ENCODE measurements around the gene RGS13.

DNA sequence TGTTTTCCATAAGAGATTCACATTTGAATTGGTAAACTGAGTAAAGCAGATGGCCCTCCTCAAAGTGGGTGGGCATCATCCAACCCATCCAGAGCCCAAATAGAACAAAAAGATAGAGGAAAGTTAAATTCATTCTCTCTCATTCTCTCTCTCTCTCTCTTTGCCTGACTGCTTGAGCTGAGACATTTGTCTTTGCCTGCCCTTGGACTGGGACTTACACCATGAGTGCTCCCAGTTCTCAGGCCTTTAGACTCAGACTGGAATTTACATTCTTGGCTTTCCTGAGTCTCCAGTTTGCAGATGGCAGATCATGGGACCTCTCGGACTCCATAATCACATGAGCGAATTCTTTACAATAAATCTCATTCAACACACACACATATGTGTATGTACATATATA, 69.6 kb downstream of the RGS13 start:
- TF ChIP-seq, protein P1, sequence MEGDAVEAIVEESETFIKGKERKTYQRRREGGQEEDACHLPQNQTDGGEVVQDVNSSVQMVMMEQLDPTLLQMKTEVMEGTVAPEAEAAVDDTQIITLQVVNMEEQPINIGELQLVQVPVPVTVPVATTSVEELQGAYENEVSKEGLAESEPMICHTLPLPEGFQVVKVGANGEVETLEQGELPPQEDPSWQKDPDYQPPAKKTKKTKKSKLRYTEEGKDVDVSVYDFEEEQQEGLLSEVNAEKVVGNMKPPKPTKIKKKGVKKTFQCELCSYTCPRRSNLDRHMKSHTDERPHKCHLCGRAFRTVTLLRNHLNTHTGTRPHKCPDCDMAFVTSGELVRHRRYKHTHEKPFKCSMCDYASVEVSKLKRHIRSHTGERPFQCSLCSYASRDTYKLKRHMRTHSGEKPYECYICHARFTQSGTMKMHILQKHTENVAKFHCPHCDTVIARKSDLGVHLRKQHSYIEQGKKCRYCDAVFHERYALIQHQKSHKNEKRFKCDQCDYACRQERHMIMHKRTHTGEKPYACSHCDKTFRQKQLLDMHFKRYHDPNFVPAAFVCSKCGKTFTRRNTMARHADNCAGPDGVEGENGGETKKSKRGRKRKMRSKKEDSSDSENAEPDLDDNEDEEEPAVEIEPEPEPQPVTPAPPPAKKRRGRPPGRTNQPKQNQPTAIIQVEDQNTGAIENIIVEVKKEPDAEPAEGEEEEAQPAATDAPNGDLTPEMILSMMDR (IDR thresholded peaks at IDR 0.05; ENCODE audit: insufficient read depth, low read length), result no peak
- TF ChIP-seq POLR2AphosphoS5 (IDR thresholded peaks at IDR 0.05; ENCODE audit: low read depth) (no peak), GABPA (IDR thresholded peaks at IDR 0.05; ENCODE audit: low read depth) (no peak), SPI1 (IDR thresholded peaks at IDR 0.05; ENCODE audit: borderline replicate concordance, low read depth) (no peak)
- TF ChIP-seq, protein P2, sequence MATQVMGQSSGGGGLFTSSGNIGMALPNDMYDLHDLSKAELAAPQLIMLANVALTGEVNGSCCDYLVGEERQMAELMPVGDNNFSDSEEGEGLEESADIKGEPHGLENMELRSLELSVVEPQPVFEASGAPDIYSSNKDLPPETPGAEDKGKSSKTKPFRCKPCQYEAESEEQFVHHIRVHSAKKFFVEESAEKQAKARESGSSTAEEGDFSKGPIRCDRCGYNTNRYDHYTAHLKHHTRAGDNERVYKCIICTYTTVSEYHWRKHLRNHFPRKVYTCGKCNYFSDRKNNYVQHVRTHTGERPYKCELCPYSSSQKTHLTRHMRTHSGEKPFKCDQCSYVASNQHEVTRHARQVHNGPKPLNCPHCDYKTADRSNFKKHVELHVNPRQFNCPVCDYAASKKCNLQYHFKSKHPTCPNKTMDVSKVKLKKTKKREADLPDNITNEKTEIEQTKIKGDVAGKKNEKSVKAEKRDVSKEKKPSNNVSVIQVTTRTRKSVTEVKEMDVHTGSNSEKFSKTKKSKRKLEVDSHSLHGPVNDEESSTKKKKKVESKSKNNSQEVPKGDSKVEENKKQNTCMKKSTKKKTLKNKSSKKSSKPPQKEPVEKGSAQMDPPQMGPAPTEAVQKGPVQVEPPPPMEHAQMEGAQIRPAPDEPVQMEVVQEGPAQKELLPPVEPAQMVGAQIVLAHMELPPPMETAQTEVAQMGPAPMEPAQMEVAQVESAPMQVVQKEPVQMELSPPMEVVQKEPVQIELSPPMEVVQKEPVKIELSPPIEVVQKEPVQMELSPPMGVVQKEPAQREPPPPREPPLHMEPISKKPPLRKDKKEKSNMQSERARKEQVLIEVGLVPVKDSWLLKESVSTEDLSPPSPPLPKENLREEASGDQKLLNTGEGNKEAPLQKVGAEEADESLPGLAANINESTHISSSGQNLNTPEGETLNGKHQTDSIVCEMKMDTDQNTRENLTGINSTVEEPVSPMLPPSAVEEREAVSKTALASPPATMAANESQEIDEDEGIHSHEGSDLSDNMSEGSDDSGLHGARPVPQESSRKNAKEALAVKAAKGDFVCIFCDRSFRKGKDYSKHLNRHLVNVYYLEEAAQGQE (IDR thresholded peaks at IDR 0.05; ENCODE audit: insufficient replicate concordance, low read depth), result no peak

Measured in HL-60 (cell line).